NK-92 treated with Interleukin-12 subunit alpha and Interleukin-12 subunit beta, amount 100 ng/mL, for 24 hours (cell line): ENCODE measurements around the gene FAM72B.
"Not testable (repeated sequence)": the region's sequence is repeated elsewhere in the genome, so short reads cannot be mapped to it uniquely, and the experiment has no call there.

Source experiments
- DNase-seq: peaks from one replicate; lab custom pipeline; 2025; lab: John Stamatoyannopoulos, UW

The FAM72B gene

GRCh38 chr1:121200232-121200631 lies 16.1 kb upstream of the FAM72B start:
- not testable (repeated sequence) for DNase-seq

- not testable (repeated sequence) for DNase-seq
These were observed 15.6 kb upstream of the FAM72B start for GRCh38 chr1:121199763-121200162.

- not testable (repeated sequence) for DNase-seq
These were observed 13.1 kb upstream of the FAM72B start for GRCh38 chr1:121197095-121197882.

GRCh38 chr1:121192512-121192911 lies 8.4 kb upstream of the FAM72B start:
- DNase-seq, result not testable (repeated sequence)

- not testable (repeated sequence) for DNase-seq
These were observed 3.8 kb upstream of the FAM72B start for GRCh38 chr1:121187914-121188313.

- DNase-seq, result not testable (repeated sequence)
These were observed 2.1 kb upstream of the FAM72B start for GRCh38 chr1:121186191-121186590.

- not testable (repeated sequence) for DNase-seq
These were observed 1.1 kb upstream of the FAM72B start for GRCh38 chr1:121185140-121185708.

- not testable (repeated sequence) for DNase-seq
These were observed 273 bp downstream of the FAM72B start for GRCh38 chr1:121183867-121184266.

GRCh38 chr1:121178197-121178596 lies 5.9 kb downstream of the FAM72B start:
- not testable (repeated sequence) for DNase-seq

GRCh38 chr1:121176649-121177048 lies 7.5 kb downstream of the FAM72B start:
- DNase-seq, result not testable (repeated sequence)

GRCh38 chr1:121168152-121168668 lies 15.9 kb downstream of the FAM72B start:
- DNase-seq, result not testable (repeated sequence)

- not testable (repeated sequence) for DNase-seq
These were observed 16.9 kb downstream of the FAM72B start for GRCh38 chr1:121167225-121167738.

- not testable (repeated sequence) for DNase-seq
These were observed 18.8 kb downstream of the FAM72B start for GRCh38 chr1:121165296-121165695.

GRCh38 chr1:121163850-121164757 lies 20.0 kb downstream of the FAM72B start:
- not testable (repeated sequence) for DNase-seq

GRCh38 chr1:121161199-121161901 lies 22.8 kb downstream of the FAM72B start:
- not testable (repeated sequence) for DNase-seq

GRCh38 chr1:121160118-121160517 lies 24.0 kb downstream of the FAM72B start:
- DNase-seq, result not testable (repeated sequence)

GRCh38 chr1:121157609-121158008 lies 26.5 kb downstream of the FAM72B start:
- not testable (repeated sequence) for DNase-seq

GRCh38 chr1:121156958-121157603 lies 27.1 kb downstream of the FAM72B start:
- not testable (repeated sequence) for DNase-seq

GRCh38 chr1:121155671-121156358 lies 28.3 kb downstream of the FAM72B start:
- not testable (repeated sequence) for DNase-seq

- not testable (repeated sequence) for DNase-seq
These were observed 29.3 kb downstream of the FAM72B start for GRCh38 chr1:121154811-121155210.
